Activated T-helper 9 cell treated with anti-CD3 and anti-CD28 coated beads, Interleukin-2, amount 50 U/mL, for 16 hours (primary cell): ENCODE data around the gene IQSEC3.
"Not testable (repeated sequence)": the region's sequence is repeated elsewhere in the genome, so short reads cannot be mapped to it uniquely, and the experiment has no call there.

Experiments used
- DNase-seq: peaks from one replicate; pipeline ENCODE4 v3.0.0-alpha.2; 2020; ENCODE audit warnings: low read depth

Gene IQSEC3

GRCh38 chr12:214003-214741, 147.6 kb downstream of the IQSEC3 start, which contains the start of gene SLC6A12:
SLC6A12 (minus strand) TSS chr12:214157; CDS start chr12:209986, 4,171 bp downstream.
- no peak for DNase-seq

DNA sequence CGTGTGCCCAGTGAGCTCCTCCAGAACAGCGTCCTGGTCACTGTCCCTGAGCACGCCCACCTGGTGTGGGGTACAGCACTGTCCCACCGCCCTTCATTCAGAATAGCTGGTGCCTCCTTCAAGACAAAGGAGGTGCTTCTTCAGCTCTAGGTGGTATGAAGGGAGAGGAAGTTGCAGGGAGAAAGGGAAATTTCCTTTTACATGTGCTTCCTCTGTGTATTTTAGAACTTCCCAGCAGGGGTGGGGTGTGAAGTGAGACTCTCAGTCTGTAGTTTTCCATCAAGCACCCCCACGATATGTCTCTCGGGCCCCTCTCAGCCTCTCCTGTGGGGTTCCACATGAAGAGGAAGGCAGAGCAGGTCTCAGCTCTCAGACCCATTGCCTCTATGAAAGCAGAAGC, 148.5 kb downstream of the IQSEC3 start:
- no peak for DNase-seq

DNA sequence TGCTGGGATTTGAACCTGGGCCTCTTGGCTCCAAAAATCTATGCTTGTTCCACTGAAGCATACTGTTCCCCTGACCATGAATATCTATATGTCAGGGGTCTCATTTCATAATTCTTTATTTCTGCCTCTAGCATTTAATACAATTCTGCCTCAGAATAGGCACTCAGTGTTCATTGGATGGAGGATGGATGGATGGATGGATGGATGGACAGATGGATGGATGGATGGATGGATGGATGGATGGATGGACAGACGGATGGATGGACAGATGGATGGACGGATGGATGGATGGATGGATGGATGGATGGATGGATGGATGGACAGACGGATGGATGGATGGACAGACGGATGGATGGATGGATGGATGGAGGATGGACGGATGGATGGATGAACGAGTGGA, 150.5 kb downstream of the IQSEC3 start:
- not testable (repeated sequence) for DNase-seq

GRCh38 chr12:218221-218620, 151.7 kb downstream of the IQSEC3 start:
- no peak for DNase-seq

DNA sequence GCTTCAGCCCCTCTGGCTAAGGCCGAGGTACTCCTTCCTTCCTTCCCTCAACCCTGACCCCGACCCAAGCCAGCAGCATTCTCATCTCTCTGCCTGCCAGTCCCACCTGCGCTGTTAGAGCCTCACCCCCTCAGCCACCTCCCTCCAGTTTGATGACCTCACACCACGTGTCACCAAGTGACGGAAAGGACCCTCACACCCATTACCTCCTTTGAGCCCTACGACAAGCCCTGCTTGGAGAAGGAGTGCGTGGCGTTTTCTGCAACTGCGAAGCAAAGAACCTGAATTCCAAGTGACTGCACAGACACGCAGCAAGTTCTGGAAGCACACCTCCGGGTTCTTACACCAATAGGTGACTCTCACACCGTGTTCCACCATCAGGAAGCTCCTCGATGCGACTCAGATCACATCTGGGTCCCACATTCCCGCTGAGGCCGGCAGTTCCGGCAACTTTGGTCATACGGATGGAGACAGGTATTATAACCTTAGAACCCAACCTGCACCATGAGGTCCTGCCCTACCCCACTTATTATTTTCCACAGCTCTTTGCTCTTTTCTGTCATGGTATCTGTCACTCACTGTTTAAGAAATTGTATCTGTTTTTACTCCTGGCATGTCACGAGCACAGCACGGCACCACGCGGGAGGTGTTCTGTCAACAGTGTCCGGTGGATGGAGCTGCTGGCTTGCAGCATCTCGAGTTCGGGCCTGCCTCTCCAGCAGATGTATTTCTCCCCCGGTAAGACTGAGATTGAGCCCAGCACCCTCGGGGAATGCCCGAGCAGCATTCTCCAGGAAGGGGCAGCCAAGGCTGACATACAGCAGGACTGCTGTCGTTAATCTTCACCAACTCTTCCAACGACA, 152.4 kb downstream of the IQSEC3 start:
- no peak for DNase-seq

GRCh38 chr12:219891-220352, 153.4 kb downstream of the IQSEC3 start:
- DNase-seq: peak; percentile 5

DNA sequence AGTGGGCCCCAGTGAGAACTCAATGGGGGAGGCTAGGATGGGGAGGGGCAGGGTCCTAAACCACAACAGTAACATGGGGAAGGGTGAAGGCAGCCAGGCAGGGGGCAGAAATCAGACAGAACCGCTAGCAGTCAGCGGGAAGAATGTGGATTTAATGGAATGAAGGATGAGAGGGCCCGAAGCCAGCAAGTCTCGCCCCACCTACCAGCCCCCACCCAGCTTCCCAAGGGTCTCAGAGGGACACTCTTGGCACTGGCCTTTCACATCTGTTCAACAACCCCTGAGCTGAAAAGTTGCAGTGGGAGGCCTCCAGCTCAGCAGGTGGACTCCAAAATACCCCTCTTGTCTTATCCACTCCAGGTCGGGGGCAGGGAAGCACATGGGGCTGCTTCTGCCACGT, 153.9 kb downstream of the IQSEC3 start:
- DNase-seq: no peak

DNA sequence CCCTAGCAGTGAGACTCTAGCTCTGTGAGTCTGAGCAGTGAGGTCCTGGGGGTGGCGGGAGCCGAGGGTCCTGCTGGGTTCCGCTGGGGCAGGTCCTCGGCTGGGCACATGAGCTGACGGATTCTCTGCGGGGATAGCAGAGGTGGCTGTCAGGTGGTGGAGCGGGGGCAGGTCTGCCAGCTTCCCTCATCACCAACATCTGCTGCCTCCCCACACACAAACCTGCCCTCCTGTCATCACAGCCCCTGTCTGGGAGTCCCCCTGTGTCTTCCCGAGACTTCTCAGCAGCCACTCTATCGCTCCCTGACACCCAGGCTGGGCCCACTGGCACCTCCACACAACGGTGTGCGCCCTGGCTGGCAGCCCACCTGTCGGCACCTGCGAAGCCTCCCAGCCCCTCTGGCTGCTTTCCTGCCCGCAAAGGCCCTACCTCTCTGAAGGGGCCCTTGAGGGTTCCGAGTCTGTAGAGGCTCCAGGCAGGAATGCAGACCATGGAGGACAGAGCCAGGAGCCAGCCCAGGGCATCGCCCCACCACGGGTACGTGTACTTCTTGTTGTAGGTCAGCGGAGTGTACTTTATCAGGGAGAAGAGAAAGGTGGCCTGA, 154.5 kb downstream of the IQSEC3 start:
- no peak for DNase-seq

GRCh38 chr12:221736-222135, 155.2 kb downstream of the IQSEC3 start:
- DNase-seq: no peak

DNA sequence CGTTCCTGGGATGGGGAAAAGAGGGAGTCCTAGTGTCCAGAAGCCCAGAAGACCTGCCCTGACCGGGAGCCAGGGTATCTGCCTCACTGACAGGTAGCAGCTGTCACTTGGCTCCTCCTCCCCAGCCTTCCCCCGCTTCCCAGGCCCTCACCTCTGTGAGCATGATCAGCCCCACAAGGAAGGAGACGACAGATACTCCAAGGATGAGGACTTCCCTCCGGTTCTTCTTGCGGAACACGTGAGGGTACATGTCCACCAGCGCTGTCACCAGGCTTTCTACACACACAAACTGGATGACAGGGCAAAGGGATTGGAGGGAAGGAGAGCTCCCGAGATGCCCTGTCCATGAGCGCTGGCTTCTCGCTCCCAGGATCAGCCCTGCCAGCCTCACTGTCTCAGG, 157.3 kb downstream of the IQSEC3 start:
- no peak for DNase-seq

- DNase-seq: no peak
Observed at GRCh38 chr12:224330-224729, 157.8 kb downstream of the IQSEC3 start.

DNA sequence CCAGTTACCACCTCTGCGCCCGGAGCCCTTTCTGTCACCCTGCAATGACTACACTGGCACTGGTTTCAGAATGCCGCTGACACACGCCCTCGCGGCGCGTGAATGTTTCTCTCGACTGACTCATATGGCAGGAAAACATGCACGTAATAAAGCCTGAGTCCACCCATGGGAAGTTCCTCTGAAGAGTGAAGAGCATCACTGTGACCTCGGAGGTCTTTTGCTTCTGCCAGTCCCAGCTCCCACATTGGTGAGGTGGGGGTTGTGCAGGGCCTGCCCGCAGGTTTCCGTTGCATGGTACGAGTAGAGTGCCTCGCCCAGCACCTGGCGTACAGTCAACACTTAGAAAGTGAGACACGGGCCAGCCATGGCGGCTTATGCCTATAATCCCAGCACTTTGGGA, 158.4 kb downstream of the IQSEC3 start:
- no peak for DNase-seq

GRCh38 chr12:226401-226800, 159.8 kb downstream of the IQSEC3 start:
- DNase-seq: no peak

DNA sequence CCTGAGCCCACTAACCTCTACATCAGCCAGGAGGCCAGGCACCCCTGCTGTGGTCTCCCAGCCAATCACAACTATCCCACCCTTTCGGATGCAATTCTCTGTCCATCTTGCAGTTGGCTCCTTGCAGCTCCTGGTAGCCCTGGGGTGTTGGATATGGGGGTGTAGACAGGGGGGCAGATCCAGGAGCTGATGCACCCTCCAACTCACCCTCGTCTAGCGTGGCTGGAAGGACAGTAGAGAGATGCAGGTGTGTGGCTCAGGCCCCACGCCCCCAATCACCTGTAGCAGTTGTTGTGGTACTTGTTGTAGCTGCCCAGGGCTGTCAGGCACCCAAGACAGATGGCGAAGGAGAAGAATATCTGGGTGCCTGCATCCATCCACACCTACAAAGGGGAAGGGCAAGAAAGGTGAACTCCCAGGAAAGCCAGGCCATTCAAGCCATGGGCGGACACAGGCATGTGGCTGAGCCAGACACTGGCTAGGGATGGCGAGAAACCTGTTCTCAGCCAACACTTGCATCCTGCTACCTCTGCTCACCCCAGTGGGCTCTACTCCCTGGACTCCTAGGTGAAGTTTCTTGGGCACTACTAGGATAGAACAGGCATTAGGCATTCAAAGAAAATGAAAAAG, 160.8 kb downstream of the IQSEC3 start:
- no peak for DNase-seq
